ENCODE data around the gene FLT4.

DNA sequence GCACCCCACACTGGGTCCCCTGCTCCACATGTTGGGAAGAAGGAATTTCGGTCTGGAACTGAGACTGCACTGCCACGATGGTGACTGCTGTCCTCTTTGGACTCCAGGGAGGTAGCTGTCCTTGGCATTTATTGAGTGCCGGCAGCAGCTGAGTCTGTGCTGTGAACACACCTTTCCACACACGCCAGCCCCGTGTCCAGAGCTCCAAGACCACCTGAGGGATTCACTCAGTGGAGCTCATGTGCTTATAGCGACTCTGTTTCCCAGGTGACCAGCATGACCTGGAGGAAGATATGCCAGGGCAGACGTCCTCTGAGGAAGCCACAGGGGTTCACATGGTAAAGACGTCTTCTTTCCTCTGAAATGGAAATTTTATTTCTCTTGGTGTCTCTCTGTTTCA is 33.2 kb upstream of the FLT4 start:
- TF ChIP-seq, protein P1, sequence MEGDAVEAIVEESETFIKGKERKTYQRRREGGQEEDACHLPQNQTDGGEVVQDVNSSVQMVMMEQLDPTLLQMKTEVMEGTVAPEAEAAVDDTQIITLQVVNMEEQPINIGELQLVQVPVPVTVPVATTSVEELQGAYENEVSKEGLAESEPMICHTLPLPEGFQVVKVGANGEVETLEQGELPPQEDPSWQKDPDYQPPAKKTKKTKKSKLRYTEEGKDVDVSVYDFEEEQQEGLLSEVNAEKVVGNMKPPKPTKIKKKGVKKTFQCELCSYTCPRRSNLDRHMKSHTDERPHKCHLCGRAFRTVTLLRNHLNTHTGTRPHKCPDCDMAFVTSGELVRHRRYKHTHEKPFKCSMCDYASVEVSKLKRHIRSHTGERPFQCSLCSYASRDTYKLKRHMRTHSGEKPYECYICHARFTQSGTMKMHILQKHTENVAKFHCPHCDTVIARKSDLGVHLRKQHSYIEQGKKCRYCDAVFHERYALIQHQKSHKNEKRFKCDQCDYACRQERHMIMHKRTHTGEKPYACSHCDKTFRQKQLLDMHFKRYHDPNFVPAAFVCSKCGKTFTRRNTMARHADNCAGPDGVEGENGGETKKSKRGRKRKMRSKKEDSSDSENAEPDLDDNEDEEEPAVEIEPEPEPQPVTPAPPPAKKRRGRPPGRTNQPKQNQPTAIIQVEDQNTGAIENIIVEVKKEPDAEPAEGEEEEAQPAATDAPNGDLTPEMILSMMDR (IDR thresholded peaks at IDR 0.05): no peak
- no peak for TF ChIP-seq POLR2A (IDR thresholded peaks at IDR 0.05)
- TF ChIP-seq POLR2AphosphoS5 (IDR thresholded peaks at IDR 0.05): no peak
